HCT116 (cell line): ENCODE results near the gene LRFN2. TPM values are rescaled to one million over a fixed set of nuclear protein-coding genes. Genes with fewer than 3 reads are reported as not detected.

ENCODE experiments used
- ATAC-seq: fragments of 200-7000 bp; cut with Tn5 transposase; 2 replicates; pipeline ENCODE4 v1.9.1; 2020; ENCODE audit warnings: mild to moderate bottlenecking, moderate library complexity
- BruUV-seq: library from RNA; stranded (reverse); fragments of 400-500 nt; replicated peaks from 2 replicates; lab custom pipeline; 2021; lab: Mats Ljungman, UMichigan
- CTCF ChIA-PET: fragments of 300-600 bp; sonication (Branson Sonifier 250); formaldehyde crosslinking; loops from one replicate; lab custom pipeline; 2021; ENCODE audit warnings: antibody characterized with exemption; lab: Charles Lee
- POLR2A ChIA-PET: fragments of 300-600, 350-600 bp; sonication (Branson Sonifier 250); formaldehyde crosslinking; loops from one replicate; lab custom pipeline; 2021; ENCODE audit warnings: antibody characterized with exemption; lab: Charles Lee
- RAD21 ChIA-PET, 2 experiments: fragments of 300-600 bp; sonication (Branson Sonifier 250); formaldehyde crosslinking; loops; one replicate each; lab custom pipeline; 2023; ENCODE audit warnings: low total read pairs in 2 of 2; ENCODE audit not compliant: uncharacterized antibody in 2 of 2, unreplicated experiment in 2 of 2, low non-redundant PET in 1 of 2; lab: Charles Lee
- DNase-seq: peaks from one replicate; pipeline ENCODE4 v3.0.0-alpha.2; 2010; ENCODE audit warnings: low read depth, low spot score
- H2AFZ ChIP-seq: fragments of 200-600 bp; shearing (Covaris generic), sonication (generic); 2 replicates; pipeline ENCODE4 v1.6.1; 2017; ENCODE audit warnings: low read depth, mixed run types, mixed read lengths, antibody characterized with exemption, low read length; ENCODE audit not compliant: poor library complexity, severe bottlenecking
- H3K27ac ChIP-seq: 2 replicates; pipeline ENCODE4 v1.5.1; 2012; ENCODE audit warnings: low read depth, low read length
- H3K27me3 ChIP-seq: fragments of 200-600 bp; sonication (generic); 2 replicates; pipeline ENCODE4 v1.6.1; 2016; ENCODE audit warnings: mixed run types, low read length, mixed read lengths; ENCODE audit not compliant: insufficient read depth
- H3K36me3 ChIP-seq, 2 experiments: fragments of 200-500 bp in 1 of 2; fragments of 200-600 bp in 1 of 2; sonication (Bioruptor generic) in 1 of 2; sonication (generic) in 1 of 2; 2 replicates each; pipeline versions ENCODE4 v1.5.1 to v1.6.1; 2014 to 2016; ENCODE audit warnings: low read length in 2 of 2, inconsistent platforms in 1 of 2, mixed read lengths in 1 of 2, mixed run types in 1 of 2; ENCODE audit not compliant: insufficient read depth in 2 of 2, control insufficient read depth in 1 of 2
- H3K4me1 ChIP-seq, 2 experiments: fragments of 200-600 bp in 1 of 2; sonication (generic) in 1 of 2; 2 replicates each; pipeline versions ENCODE4 v1.5.1 to v1.6.1; 2012 to 2017; ENCODE audit warnings: low read length in 2 of 2, inconsistent platforms in 1 of 2, mild to moderate bottlenecking in 1 of 2, mixed read lengths in 1 of 2, mixed run types in 1 of 2, moderate library complexity in 1 of 2; ENCODE audit not compliant: insufficient read depth in 2 of 2, control insufficient read depth in 1 of 2
- H3K4me2 ChIP-seq: fragments of 200-600 bp; sonication (generic); 2 replicates; pipeline ENCODE4 v1.6.1; 2017; ENCODE audit warnings: mixed run types, low read length, mixed read lengths
- H3K4me3 ChIP-seq, 2 experiments: fragments of 200-600 bp in 1 of 2; sonication (generic) in 1 of 2; replicated peaks in 1 of 2; 2 replicates each; pipeline ENCODE4 v1.5.1; 2011 to 2016; ENCODE audit warnings: low read length in 2 of 2, control low read depth in 1 of 2, low read depth in 1 of 2, mild to moderate bottlenecking in 1 of 2, mixed read lengths in 1 of 2, mixed run types in 1 of 2
- H3K79me2 ChIP-seq: fragments of 200-600 bp; sonication (generic); 2 replicates; pipeline ENCODE4 v1.6.1; 2017; ENCODE audit warnings: mild to moderate bottlenecking, mixed run types, low read length, moderate library complexity, mixed read lengths; ENCODE audit not compliant: insufficient read depth
- H3K9ac ChIP-seq: fragments of 200-600 bp; sonication (generic); 2 replicates; pipeline ENCODE4 v1.6.1; 2016; ENCODE audit warnings: low read length, mixed read lengths
- H3K9me2 ChIP-seq: fragments of 200-600 bp; sonication (generic), shearing (Covaris generic); 2 replicates; pipeline ENCODE4 v1.6.1; 2017; ENCODE audit warnings: mixed run types, mild to moderate bottlenecking, moderate library complexity; ENCODE audit not compliant: insufficient read depth
- H3K9me3 ChIP-seq, 2 experiments: fragments of 200-500 bp in 1 of 2; fragments of 200-600 bp in 1 of 2; sonication (Bioruptor generic) in 1 of 2; sonication (generic) in 1 of 2; 2 replicates each; pipeline ENCODE4 v1.6.1; 2014 to 2017; ENCODE audit warnings: low read length in 2 of 2, mixed read lengths in 2 of 2, inconsistent platforms in 1 of 2, low read depth in 1 of 2, mild to moderate bottlenecking in 1 of 2, mixed run types in 1 of 2, moderate library complexity in 1 of 2; ENCODE audit not compliant: control insufficient read depth in 1 of 2, insufficient read depth in 1 of 2
- H4K20me1 ChIP-seq: fragments of 200-600 bp; sonication (generic), shearing (Covaris generic); 2 replicates; pipeline ENCODE4 v1.6.1; 2017; ENCODE audit warnings: mixed run types, mild to moderate bottlenecking, moderate library complexity; ENCODE audit not compliant: insufficient read depth
- CEBPB ChIP-seq: IDR thresholded peaks from 2 replicates; pipeline ENCODE4 v1.6.1; 2012; ENCODE audit warnings: low read depth
- EGR1 ChIP-seq: IDR thresholded peaks from 2 replicates; pipeline ENCODE4 v1.6.1; 2012; ENCODE audit warnings: low read depth
- ELF1 ChIP-seq: IDR thresholded peaks from 2 replicates; pipeline ENCODE4 v1.6.1; 2012; ENCODE audit warnings: low read depth, borderline replicate concordance
- EZH2 ChIP-seq: fragments of 200-600 bp; sonication (generic); IDR thresholded peaks from 2 replicates; pipeline ENCODE4 v1.6.1; 2017; ENCODE audit warnings: antibody characterized with exemption, mixed run types
- EZH2phosphoT487 ChIP-seq: fragments of 200-600 bp; IDR thresholded peaks from 2 replicates; pipeline ENCODE4 v1.6.1; 2018; ENCODE audit warnings: antibody characterized with exemption, borderline replicate concordance
- FOSL1 ChIP-seq: IDR thresholded peaks from 2 replicates; pipeline ENCODE4 v1.6.1; 2012; ENCODE audit warnings: low read depth
- JUND ChIP-seq: IDR thresholded peaks from 2 replicates; pipeline ENCODE4 v1.6.1; 2012
- POLR2AphosphoS5 ChIP-seq: IDR thresholded peaks from 2 replicates; pipeline ENCODE4 v1.6.1; 2011; ENCODE audit warnings: mild to moderate bottlenecking, low read depth, low read length, moderate library complexity
- RAD21 ChIP-seq: IDR thresholded peaks from 2 replicates; pipeline ENCODE4 v1.6.1; 2012; ENCODE audit warnings: low read depth, mild to moderate bottlenecking
- SIN3A ChIP-seq: IDR thresholded peaks from 2 replicates; pipeline ENCODE4 v1.6.1; 2012; ENCODE audit warnings: low read depth
- SP1 ChIP-seq: IDR thresholded peaks from 2 replicates; pipeline ENCODE4 v1.6.1; 2012; ENCODE audit warnings: low read depth
- SRF ChIP-seq: IDR thresholded peaks from 2 replicates; pipeline ENCODE4 v1.6.1; 2012; ENCODE audit warnings: low read depth
- TCF7L2 ChIP-seq: IDR thresholded peaks from 2 replicates; pipeline ENCODE4 v1.7.0; 2011; ENCODE audit warnings: borderline replicate concordance, inconsistent platforms; ENCODE audit not compliant: insufficient read depth, insufficient read length; ENCODE audit errors: extremely low read depth
- YY1 ChIP-seq: IDR thresholded peaks from 2 replicates; pipeline ENCODE4 v1.6.1; 2011; ENCODE audit warnings: low read length, low read depth, moderate library complexity, mild to moderate bottlenecking; ENCODE audit not compliant: insufficient replicate concordance; ENCODE audit errors: extremely low read depth
- ZFX ChIP-seq: fragments of 450-650 bp; IDR thresholded peaks from 2 replicates; pipeline ENCODE4 v1.6.1; 2017
- intact Hi-C: fragments of 100-400 bp; cut with micrococcal nuclease; formaldehyde crosslinking; loops from 2 replicates; pipeline ENCODE4 v1.10.0; 2022
- total RNA-seq: library from RNA; stranded (reverse); gene quantifications from one replicate; pipeline ENCODE4 v1.2.1, GENCODE V29; 2021; ENCODE audit not compliant: unreplicated experiment
- TF ChIP-seq, protein P1 (sequence below), 3 experiments: fragments of 200-600 bp in 1 of 3; sonication (generic) in 1 of 3; IDR thresholded peaks in 2 of 3; conservative IDR thresholded peaks in 1 of 3; 2 replicates each; pipeline ENCODE4 v1.5.1; 2012 to 2017; ENCODE audit warnings: low read depth in 2 of 3, low read length in 2 of 3, antibody characterized with exemption in 1 of 3, borderline replicate concordance in 1 of 3, control low read depth in 1 of 3, mild to moderate bottlenecking in 1 of 3, mixed read lengths in 1 of 3, mixed run types in 1 of 3, moderate library complexity in 1 of 3; ENCODE audit not compliant: insufficient read depth in 1 of 3
- TF ChIP-seq, protein P2 (sequence below): IDR thresholded peaks from 2 replicates; pipeline ENCODE4 v1.6.1; 2012
- TF ChIP-seq, protein P3 (sequence below): IDR thresholded peaks from 2 replicates; pipeline ENCODE4 v1.6.1; 2011; ENCODE audit warnings: mild to moderate bottlenecking, low read length, moderate library complexity; ENCODE audit not compliant: insufficient replicate concordance; ENCODE audit errors: extremely low read depth

Gene LRFN2
- total RNA-seq, 1 experiment from 2014 or later, result not detected

DNA sequence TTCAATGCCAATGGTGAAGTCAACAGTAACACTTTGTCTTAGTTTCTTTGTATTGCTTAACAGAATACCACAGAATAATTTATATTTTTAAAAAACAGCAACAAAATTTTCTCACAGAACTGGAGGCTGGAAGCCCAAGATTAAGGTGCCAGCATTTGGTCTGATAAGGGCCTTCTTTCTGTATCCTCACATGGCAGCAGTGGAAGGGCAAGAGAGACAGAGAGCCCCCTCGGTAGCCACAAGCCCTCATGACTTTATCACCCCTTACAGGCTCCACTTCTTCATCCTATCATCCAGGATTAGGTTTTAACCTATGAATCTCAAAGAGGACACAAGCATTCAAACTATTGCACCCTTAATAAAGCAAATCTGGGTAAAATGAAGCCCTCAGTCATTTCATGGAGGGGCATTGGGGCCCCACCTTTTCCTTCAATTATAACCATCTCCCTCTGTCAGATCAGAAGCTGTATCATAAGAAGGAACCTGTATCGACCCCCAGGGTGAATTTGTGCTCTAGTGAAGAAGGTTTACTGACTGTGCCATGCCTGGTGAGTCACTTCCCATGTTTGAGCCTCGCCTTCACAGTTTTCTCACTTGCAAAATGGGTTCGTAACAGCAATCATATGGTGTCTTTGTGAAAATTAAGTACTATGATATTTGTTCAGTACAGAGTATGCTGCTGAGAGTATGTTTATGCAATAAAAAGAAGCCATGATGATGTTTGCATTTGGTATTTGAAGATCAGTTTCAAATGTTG, 178.2 kb downstream of the LRFN2 start:
- Histone ChIP-seq H3K79me2 (no peaks in the 10 kb centered on the region), H3K9me3 (no peaks in the 10 kb centered on the region), H3K36me3 (no peaks in the 10 kb centered on the region), H4K20me1 (no peaks in the 10 kb centered on the region), H3K4me2 (no peak overlapping the region), H3K4me3 (no peak overlapping the region), H3K27ac (no peak overlapping the region), H3K9ac (no peak overlapping the region), H3K9me2 (no peaks in the 10 kb centered on the region), H3K4me1 (peaks cover 0 to 14% of the 10 kb centered on the region in 2 experiments; a peak in 3 of 4 replicates), H2AFZ (no peak overlapping the region), H3K27me3 (0 out of 2 replicates have a peak, but pooled peaks cover 3% of the 10 kb centered on the region)
- DNase-seq (no peak), ATAC-seq (no peak)
- BruUV-seq, result no TSS peak
- intact Hi-C loops, result no loop called here
- ChIA-PET RAD21 (no interaction called here), POLR2A (no interaction called here), CTCF (no interaction called here)
- TF ChIP-seq TCF7L2 (no peak), SRF (no peak), RAD21 (no peak), FOSL1 (no peak), SP1 (no peak), EZH2 (no peak), YY1 (no peak), ZFX (no peak), EZH2phosphoT487 (no peak), ELF1 (no peak), CEBPB (no peak), SIN3A (no peak), JUND (no peak), EGR1 (no peak), POLR2AphosphoS5 (no peak)
- TF ChIP-seq, protein P1, sequence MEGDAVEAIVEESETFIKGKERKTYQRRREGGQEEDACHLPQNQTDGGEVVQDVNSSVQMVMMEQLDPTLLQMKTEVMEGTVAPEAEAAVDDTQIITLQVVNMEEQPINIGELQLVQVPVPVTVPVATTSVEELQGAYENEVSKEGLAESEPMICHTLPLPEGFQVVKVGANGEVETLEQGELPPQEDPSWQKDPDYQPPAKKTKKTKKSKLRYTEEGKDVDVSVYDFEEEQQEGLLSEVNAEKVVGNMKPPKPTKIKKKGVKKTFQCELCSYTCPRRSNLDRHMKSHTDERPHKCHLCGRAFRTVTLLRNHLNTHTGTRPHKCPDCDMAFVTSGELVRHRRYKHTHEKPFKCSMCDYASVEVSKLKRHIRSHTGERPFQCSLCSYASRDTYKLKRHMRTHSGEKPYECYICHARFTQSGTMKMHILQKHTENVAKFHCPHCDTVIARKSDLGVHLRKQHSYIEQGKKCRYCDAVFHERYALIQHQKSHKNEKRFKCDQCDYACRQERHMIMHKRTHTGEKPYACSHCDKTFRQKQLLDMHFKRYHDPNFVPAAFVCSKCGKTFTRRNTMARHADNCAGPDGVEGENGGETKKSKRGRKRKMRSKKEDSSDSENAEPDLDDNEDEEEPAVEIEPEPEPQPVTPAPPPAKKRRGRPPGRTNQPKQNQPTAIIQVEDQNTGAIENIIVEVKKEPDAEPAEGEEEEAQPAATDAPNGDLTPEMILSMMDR (IDR thresholded peaks at IDR 0.05 in 2 of 3, conservative IDR thresholded peaks at IDR 0.05 in 1 of 3; ENCODE audit: borderline replicate concordance in 1 of 3, insufficient read depth in 1 of 3, low read depth in 2 of 3, low read length in 2 of 3), result no peak
- TF ChIP-seq, protein P2, sequence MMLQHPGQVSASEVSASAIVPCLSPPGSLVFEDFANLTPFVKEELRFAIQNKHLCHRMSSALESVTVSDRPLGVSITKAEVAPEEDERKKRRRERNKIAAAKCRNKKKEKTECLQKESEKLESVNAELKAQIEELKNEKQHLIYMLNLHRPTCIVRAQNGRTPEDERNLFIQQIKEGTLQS, result no peak
- TF ChIP-seq, protein P3, sequence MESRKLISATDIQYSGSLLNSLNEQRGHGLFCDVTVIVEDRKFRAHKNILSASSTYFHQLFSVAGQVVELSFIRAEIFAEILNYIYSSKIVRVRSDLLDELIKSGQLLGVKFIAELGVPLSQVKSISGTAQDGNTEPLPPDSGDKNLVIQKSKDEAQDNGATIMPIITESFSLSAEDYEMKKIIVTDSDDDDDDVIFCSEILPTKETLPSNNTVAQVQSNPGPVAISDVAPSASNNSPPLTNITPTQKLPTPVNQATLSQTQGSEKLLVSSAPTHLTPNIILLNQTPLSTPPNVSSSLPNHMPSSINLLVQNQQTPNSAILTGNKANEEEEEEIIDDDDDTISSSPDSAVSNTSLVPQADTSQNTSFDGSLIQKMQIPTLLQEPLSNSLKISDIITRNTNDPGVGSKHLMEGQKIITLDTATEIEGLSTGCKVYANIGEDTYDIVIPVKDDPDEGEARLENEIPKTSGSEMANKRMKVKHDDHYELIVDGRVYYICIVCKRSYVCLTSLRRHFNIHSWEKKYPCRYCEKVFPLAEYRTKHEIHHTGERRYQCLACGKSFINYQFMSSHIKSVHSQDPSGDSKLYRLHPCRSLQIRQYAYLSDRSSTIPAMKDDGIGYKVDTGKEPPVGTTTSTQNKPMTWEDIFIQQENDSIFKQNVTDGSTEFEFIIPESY, result no peak
